MCF 10A (cell line): Measurements from ENCODE around the gene MTFMT. TPM values are rescaled to one million over a fixed set of nuclear protein-coding genes. Genes with fewer than 3 reads are reported as not detected.

Experiments used
- BruUV-seq: library from RNA; stranded (reverse); fragments of 400-500 nt; replicated peaks from 2 replicates; lab custom pipeline; 2021; lab: Mats Ljungman, UMichigan
- CTCF ChIA-PET: fragments of 300-600 bp; sonication (Branson Sonifier 250); formaldehyde crosslinking; extraction: SDS; loops from one replicate; lab custom pipeline; 2021; ENCODE audit warnings: antibody characterized with exemption, inconsistent platforms; lab: Yijun Ruan, JAX
- POLR2A ChIA-PET: fragments of 300-600, 350-650 bp; sonication (Branson Sonifier 250); formaldehyde crosslinking; extraction: SDS; loops from one replicate; lab custom pipeline; 2020; ENCODE audit warnings: antibody characterized with exemption, inconsistent platforms; lab: Yijun Ruan, JAX
- DNase-seq: peaks from one replicate; pipeline ENCODE4 v3.0.0-alpha.2; 2018; ENCODE audit not compliant: unreplicated experiment
- H3K27ac Mint-ChIP-seq: one replicate; pipeline ENCODE4 v1.8.0; 2022; ENCODE audit warnings: mild to moderate bottlenecking, low read depth, mixed read lengths; ENCODE audit not compliant: unreplicated experiment
- H3K27me3 Mint-ChIP-seq: one replicate; pipeline ENCODE4 v1.8.0; 2022; ENCODE audit warnings: mixed read lengths; ENCODE audit not compliant: insufficient read depth, unreplicated experiment
- H3K36me3 Mint-ChIP-seq: one replicate; pipeline ENCODE4 v1.8.0; 2022; ENCODE audit warnings: mild to moderate bottlenecking, moderate library complexity, mixed read lengths; ENCODE audit not compliant: insufficient read depth, unreplicated experiment
- H3K4me1 Mint-ChIP-seq: one replicate; pipeline ENCODE4 v1.8.0; 2022; ENCODE audit warnings: mixed read lengths; ENCODE audit not compliant: insufficient read depth, unreplicated experiment
- H3K4me3 Mint-ChIP-seq: one replicate; pipeline ENCODE4 v1.8.0; 2022; ENCODE audit warnings: mild to moderate bottlenecking, moderate library complexity, mixed read lengths; ENCODE audit not compliant: unreplicated experiment
- H3K9me3 Mint-ChIP-seq: one replicate; pipeline ENCODE4 v1.8.0; 2022; ENCODE audit warnings: mixed read lengths; ENCODE audit not compliant: unreplicated experiment
- CTCF ChIP-seq: fragments of 200-600 bp; IDR thresholded peaks from one replicate; pipeline ENCODE4 v1.8.0; 2022; ENCODE audit warnings: antibody characterized with exemption, mild to moderate bottlenecking; ENCODE audit not compliant: unreplicated experiment
- intact Hi-C: fragments of 100-400 bp; cut with micrococcal nuclease; formaldehyde crosslinking; loops from 2 replicates; pipeline ENCODE4 v1.14.1; 2022
- total RNA-seq: library from RNA; stranded (reverse); gene quantifications from 2 replicates; pipeline ENCODE4 v1.2.3, GENCODE V29; 2022

MTFMT gene
- total RNA-seq, 1 experiment from 2014 or later = 15.9 TPM

DNA sequence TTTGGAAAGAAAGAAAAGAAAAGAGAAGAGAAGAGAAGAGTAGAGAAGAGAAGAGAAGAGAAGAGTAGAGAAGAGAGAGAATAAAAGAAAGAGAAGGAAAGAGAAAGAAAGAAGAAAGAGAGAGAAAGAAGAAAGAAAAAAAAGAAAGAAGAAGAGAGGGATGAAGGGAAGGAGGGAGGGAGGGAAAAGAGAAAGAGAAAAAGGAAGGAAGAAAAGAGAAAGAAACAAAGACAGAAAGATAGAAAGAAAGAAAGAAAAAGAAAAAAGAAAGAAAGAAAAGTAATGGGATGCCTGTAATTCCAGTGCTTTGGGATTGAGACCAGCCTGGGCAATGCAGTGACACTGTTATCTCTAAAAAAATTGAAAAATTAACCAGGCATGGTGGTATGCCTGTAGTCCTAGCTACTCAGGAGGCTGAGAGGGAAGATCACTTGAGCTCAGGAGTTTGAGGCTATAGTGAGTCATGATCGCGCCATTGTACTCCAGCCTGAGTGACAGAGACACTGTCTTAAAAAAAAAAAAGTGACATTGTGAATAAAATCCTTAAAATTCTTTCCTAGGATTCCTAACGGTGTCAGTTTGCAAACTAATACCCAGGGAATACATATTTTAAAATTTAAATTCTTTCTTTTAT, 36.7 kb upstream of the MTFMT start:
- H3K4me3 Mint-ChIP-seq = no peak overlapping the region
- H3K9me3 Mint-ChIP-seq = no peaks in the 10 kb centered on the region
- ChIA-PET POLR2A (interaction anchor here (0.6 to 0.7 kb wide), 2 partner anchors 66 to 215 kb away, joined by 3 to 4 read pairs; no protein-coding TSS in a partner anchor), CTCF (interaction anchor here (0.7 to 1.0 kb wide), 4 partner anchors 11 to 37 kb away, joined by 3 to 6 read pairs (median 4); no protein-coding TSS in a partner anchor)
- peaks cover 6% of the 10 kb centered on the region for H3K4me1 Mint-ChIP-seq
- no peak for DNase-seq
- H3K27ac Mint-ChIP-seq = no peak overlapping the region
- no peaks in the 10 kb centered on the region for H3K36me3 Mint-ChIP-seq
- no peak for TF ChIP-seq CTCF
- peaks cover 35% of the 10 kb centered on the region for H3K27me3 Mint-ChIP-seq
- no TSS peak for BruUV-seq
- intact Hi-C loops = no loop called here

GRCh38 chr15:65062726-65063125, 33.3 kb upstream of the MTFMT start:
- intact Hi-C loops = no loop called here

GRCh38 chr15:65062061-65062460, 32.6 kb upstream of the MTFMT start:
- no TSS peak for BruUV-seq
- ChIA-PET POLR2A (no interaction called here), CTCF (interaction anchor here (0.6 to 1.3 kb wide), 2 partner anchors 13 to 39 kb away, joined by 3 read pairs; no protein-coding TSS in a partner anchor)
- H3K4me1 Mint-ChIP-seq = peaks cover 5% of the 10 kb centered on the region
- peaks cover 18% of the 10 kb centered on the region for H3K27me3 Mint-ChIP-seq
- intact Hi-C loops = no loop called here
- H3K4me3 Mint-ChIP-seq = no peak overlapping the region
- TF ChIP-seq CTCF = no peak
- no peaks in the 10 kb centered on the region for H3K36me3 Mint-ChIP-seq
- no peak overlapping the region for H3K27ac Mint-ChIP-seq
- H3K9me3 Mint-ChIP-seq = no peaks in the 10 kb centered on the region
- no peak for DNase-seq

More at GRCh38 chr15:65062726-65063125, 33.3 kb upstream of the MTFMT start:
- ChIA-PET CTCF (interaction anchor here (0.8 to 1.3 kb wide), 2 partner anchors 8 to 39 kb away, joined by 3 read pairs; no protein-coding TSS in a partner anchor), POLR2A (no interaction called here)
- Mint-ChIP-seq H3K4me1 (peaks cover 6% of the 10 kb centered on the region), H3K27ac (no peak overlapping the region), H3K27me3 (peaks cover 25% of the 10 kb centered on the region), H3K4me3 (no peak overlapping the region), H3K36me3 (no peaks in the 10 kb centered on the region), H3K9me3 (no peaks in the 10 kb centered on the region)
- BruUV-seq = no TSS peak
- no peak for DNase-seq
- no peak for TF ChIP-seq CTCF

DNA sequence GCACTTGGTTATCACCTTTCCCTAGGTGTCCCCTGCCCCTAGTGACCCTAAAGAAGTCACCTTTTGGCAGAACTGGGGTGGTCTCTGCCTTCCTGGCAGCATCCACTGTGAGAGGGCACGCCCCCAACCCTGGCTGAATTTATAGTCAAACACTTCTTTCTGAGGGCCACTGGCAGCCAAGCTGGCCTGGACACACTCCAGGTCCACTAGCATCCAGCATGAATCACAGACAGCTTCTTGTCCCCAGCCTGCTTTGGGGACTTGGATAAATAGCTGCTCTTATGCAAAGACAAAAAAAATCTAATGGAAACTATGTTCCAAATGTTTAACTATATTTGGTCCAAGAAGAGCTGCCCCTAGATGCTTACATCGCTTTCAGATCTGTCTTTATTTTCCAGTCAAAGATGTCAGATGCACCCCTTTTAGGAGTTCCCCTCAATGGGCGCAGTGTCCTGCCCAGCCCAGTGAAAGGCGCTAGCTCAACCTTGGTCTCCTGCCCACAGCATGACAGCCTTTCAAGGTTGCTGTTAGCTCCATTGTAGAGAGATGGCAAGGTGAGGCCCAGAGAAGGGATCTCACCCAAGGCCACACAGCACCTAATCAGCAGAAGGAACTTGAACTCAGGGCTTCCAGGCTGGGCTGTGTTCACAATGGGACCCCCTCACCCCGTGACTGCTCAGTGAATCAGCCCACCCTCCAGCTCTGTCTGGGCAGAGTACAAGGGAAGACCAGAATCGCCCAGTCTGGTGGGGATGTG, 31.4 kb upstream of the MTFMT start:
- no peak overlapping the region for H3K27ac Mint-ChIP-seq
- intact Hi-C loops = no loop called here

More for the DNA sequence above, 31.4 kb upstream of the MTFMT start:
- Mint-ChIP-seq H3K9me3 (no peaks in the 10 kb centered on the region), H3K36me3 (no peaks in the 10 kb centered on the region), H3K27me3 (peaks cover 6% of the 10 kb centered on the region), H3K4me3 (no peak overlapping the region), H3K4me1 (peaks cover 4% of the 10 kb centered on the region)
- no peak for TF ChIP-seq CTCF
- POLR2A ChIA-PET = interaction anchor here (0.5 to 0.7 kb wide), 2 partner anchors 15 to 1432 kb away, joined by 3 read pairs; no protein-coding TSS in a partner anchor
- CTCF ChIA-PET = interaction anchor here (0.6 to 0.9 kb wide), 3 partner anchors 13 to 122 kb away, joined by 3 read pairs; no protein-coding TSS in a partner anchor
- BruUV-seq = no TSS peak
- DNase-seq = no peak
